ENCODE data around the gene VPS37B.

DNA sequence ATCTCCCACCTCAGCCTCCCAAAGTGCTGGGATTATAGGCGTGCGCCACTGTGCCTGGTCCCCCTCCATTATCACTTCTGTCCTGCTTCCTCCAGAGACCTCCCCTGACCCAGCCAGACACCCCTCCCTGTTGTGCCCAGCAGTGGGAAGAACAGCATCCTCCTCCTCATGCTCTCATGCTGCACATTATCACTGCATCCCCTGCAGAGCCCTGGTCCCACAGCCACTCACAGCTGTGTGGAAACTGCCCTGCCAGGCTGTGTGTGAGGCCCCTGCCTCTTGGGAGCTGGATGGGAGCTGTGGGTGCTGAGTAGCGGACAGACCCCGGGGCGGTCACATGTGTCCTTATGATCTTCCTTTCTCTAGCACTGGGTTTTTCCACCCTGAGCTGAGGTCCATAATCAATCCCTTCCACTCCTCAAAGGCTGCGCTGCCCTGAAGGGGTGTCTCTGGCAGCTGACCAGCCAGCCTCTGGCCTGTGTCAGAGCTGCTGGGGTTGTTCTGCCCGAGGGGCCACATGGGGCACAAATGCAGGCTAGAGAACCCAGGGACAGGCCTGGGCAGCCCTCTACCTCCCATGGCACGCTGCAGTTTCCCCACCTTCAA lies 51.5 kb downstream of the VPS37B start:
- no peak for TF ChIP-seq CTCF (IDR thresholded peaks at IDR 0.05)
- no peak for TF ChIP-seq POLR2A (IDR thresholded peaks at IDR 0.05)
